Hematopoietic multipotent progenitor cell treated with erythropoietin and hydrocortisone succinate and interleukin-3 and kit ligand, for 6 days (in vitro differentiated cells): ENCODE results near the gene CTNS.

ENCODE experiments used
- DNase-seq: peaks from one replicate; pipeline ENCODE4 v3.0.0-alpha.2; 2015

Gene CTNS

DNA sequence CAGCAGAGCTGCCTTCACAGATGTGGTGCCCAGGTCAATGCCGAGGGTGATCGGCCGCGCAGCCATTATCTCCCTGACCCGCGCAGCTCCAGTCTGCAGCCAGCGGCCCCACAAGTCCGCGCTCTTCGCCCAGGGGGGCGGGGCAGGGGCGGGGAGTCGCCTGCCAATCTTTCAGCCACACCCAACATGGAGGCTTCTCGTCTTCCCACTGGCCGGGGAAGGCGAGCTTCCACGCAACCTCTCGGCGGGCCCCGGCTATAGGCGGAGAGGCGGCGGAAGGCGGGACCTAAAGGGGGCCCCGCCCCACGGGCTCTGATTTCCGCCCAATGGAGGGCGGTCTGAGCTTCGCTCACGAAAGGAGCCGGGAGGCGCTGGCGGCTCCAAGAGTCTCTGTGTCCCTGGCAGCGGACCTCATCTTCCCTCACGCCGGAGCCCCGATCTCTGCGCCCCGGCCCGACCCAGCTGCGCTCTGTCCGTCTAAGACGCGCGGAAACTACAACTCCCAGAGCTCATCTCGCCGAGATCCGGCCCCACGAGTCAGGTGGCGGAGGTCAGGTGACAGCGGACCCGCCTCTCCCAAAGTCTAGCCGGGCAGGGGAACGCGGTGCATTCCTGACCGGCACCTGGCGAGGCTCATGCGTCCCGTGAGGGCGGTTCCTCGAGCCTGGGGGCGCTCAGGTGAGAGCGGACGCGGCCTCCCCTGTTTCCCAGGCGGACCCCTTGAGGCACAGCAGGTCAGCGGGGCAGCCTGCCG is at the start of gene CTNS, which contains the start of gene SHPK:
CTNS (plus strand) TSS at position 607 of the 754 bp plus-strand sequence. CDS start 3,447 bp downstream, outside the sequence.
SHPK (minus strand) TSS at position 97 of the 754 bp plus-strand sequence; CDS start at position 66, 31 bp downstream.
- peak; percentile 99 for DNase-seq

DNA sequence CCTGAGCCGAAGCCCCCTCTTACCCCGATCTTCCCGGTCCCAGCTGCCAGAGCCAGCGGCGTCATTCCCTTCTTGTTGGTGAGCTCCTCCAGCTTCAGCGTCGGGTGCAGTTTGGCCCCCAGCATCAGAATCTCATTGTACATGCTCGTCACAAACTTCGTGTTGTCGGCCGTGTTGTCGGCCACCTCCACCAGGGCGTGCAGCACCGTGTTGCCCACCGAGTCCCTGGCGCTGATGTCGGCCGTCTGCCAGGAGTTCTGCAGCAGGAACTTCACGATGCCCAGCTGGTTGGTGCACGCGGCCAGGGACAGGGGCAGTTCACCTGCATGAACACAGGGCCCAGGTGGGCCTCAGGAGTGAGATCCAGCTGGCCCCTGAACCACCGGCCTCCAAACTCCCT is 46.8 kb upstream of the CTNS start:
- DNase-seq = no peak

DNA sequence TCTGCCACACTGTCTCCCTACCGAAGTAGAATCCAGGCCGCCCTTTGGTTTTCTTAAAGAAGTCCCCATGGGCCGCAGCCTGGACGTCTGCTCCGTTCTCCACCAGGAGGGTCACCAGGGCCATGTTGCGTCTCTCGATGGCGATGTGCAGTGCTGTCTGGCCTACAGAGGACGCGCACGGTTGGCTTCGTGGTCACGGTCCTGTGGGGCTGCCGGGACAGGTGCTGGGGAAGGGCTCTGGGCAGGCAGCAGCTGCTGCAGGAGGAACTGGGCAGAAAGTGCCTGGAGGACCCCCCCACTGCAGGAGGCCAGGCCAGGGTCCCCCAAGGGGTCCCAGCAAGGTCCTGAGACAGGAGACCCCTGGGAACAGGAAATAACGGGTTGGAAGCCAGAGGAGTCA is 46.3 kb upstream of the CTNS start:
- no peak for DNase-seq

DNA sequence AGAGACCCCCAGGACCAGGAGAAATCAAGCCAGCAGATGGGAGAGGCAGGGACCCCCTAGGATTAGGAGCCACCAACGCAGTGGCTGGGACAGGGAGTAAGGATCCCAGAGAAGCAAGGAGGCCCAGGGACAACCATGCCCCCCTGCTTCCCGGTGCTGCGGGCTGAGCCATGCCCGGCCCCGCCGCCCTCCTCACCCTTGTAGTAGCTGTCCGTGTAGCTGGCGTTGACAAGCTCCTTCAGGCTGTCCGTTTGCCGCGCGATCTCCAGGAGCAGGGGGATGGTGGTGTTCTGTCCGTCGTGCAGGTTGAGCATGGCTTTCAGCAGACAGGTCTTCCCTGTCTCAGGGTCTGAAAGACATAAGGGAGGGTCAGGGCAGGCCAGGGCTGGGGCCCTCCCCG is 45.8 kb upstream of the CTNS start:
- no peak for DNase-seq

DNA sequence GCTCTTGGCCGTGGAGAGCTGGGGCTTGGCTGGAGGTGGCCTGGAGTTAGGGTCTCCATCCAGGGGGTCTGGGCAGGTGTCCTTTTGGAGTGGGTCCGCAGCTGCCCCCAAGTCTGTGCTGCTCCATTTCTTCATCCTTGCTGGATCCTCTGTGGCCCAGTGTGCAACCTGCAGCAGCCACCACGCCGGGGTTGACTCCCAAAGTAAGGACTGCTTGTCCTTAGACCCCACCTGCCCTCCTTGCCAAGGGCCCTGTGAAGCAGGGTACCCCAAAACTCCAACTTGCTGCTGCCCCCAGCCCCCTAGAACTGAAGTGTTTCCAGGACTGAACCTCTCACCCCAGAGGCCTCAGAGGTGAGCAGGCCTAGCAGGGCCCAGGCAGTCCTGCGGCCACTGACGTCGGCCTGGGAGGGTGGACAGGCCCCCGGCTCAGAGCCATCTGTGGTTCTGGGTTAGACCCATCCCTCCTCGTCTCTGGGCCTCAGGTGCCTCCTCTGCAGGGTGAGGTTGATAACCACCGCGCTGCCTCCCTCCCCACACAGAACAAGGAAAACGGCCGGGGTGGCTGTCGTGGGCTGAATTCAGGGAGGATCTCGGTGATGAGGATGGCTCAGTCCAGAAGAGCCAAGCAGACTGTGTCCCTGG is 44.2 kb upstream of the CTNS start:
- DNase-seq = no peak

DNA sequence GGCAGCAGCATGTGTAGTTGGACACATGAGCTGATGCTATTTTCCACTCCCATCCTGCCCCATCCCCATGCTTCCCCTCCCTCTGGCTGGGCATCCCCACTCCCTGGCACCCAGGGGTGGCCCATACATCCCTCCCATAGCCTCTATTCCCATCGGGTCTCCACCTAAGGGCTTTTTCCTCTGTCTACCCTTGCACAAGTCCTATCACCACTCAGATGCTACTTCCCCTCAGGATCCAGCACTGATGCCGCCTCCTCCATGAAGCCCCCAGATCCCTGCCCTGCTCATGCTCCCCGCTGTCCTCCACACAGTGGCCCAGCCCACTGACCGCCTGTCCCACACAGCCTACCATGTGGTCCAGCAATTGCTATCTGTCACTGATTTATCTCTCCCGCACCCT is 43.2 kb upstream of the CTNS start:
- DNase-seq = no peak

DNA sequence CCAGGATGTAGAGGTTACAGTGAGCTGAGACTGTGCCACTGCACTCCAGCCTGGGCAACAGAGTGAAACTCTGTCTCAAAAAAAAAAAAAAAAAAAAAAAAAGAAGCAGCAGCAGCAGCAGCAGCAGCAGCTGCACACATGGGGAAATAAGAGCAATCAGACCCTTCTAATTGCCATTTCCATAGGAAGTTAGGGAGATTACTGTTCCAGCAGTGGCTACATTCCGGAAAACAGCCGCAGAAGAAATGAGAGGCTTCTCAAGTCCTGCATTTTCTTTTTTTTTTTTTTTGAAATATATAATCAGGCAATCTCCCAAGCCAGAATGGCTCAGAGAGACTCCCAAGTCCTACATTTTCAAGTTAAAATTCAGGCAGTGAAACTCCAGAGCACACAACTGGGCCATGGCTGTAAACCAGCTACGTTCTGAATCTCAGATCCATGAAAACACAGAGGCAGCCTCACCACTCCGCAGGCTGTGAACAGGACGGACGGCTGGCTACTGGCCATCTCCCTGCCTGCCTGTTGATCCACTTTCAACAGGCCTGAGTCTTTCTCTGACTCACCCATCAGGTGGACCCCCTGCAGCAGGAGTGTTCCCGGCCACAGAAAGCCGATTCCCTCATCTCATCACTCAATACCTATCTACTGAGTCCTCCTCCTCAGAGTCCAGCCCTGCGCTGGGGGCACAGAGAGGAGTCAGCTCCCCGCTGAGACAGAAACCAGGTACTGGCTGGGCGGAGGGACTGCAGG is 42.3 kb upstream of the CTNS start:
- no peak for DNase-seq

DNA sequence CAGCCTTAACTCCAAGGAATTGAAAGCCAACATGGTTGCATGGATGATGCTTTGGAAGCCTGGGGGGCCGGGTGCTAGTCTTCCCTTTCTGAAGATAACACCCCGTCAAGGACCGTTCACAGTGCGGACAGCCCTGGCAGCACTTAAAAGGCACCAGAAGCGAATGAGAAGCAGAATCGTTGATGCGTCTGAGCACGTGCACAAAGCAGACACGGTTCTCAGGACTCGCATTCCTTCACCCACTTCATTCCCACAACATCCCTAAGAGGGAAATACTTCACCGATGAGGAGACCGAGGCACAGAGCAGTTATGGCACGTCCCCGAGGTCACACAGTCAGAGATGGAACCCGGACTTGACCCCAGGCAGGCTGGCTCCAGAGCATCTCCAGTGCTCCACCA is 41.6 kb upstream of the CTNS start:
- no peak for DNase-seq

DNA sequence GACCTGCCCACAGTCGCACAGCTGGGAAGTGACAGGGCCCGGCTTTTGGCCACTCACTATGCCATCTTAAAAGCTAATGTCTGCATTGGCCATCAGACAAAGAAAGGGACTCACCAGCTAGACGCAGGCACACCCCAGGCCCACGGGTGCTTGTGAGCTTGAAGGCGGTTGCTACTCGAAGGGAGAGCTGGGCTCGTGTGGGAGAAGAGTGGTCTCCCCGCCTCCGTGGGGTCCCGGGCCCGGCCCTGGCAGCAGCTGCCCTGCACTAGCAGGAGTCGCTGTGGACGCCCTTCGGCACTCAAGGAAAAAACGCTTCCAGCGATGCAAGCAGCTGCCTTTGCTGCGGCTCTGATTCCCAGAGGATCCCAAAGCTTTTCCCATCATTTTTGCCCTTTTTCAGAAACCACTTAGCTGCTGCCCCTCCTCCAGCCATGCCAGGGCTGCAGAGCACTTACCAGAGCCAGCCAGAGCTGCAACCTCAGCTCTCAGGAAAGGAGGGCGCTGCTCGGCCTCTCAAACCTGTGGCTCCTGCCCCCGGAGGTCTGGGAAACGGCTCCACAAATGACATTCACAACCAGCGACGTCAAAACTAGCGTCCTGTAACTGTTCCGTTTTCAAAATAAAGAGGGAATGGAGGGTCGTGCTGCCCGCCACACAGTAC is 39.6 kb upstream of the CTNS start:
- DNase-seq = no peak

DNA sequence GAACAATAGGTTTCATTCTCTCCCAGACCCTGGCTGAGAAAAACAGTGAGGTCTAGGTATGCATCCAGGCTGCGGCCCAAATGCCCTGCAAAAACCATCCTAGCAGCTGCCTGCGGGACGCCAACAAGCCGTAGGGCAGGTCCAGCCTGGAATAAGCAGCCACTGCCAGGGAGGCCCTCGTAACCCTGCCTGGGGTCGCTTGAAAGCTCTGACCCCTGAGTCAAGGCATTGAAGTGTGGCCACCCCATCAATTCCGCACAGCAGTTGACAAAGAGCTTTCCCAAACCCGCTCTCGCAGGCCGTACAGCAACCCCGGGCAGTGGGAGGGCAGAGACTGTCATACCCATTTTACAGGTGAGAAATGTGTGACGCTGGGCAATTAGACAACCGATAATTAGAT is 38.5 kb upstream of the CTNS start:
- no peak for DNase-seq

DNA sequence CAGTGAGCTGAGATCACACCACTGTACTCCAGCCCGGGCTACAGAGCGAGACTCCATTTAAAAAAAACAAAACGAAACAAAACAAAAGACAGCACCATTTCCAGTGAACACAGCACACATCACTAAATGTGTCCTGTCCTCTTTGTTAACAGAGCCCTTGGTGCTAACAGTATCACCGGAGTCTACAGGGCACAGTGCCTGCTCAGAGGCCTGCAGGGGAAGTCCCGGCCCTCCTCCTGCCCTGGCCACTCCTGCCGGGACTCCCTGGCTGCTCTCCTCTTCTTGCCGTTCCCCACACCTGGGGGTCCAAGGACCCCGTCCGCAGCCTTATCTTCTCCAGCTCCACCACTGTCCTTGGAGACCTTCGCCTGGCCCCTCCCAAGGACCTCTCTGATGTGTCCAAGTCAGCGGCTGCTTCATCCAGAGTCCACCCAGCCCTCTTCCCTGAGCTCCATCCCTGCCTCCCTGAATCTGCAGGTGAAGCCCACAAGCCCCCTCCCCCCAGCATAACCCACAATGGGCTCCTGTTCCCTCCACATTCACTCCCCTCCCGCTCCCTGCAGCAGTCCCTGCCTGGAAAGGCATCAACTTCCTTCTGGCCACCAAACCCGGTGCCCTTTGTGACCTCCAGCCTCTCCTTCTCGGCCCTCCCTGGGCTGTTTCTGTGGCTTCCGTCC is 35.9 kb upstream of the CTNS start:
- DNase-seq = no peak

DNA sequence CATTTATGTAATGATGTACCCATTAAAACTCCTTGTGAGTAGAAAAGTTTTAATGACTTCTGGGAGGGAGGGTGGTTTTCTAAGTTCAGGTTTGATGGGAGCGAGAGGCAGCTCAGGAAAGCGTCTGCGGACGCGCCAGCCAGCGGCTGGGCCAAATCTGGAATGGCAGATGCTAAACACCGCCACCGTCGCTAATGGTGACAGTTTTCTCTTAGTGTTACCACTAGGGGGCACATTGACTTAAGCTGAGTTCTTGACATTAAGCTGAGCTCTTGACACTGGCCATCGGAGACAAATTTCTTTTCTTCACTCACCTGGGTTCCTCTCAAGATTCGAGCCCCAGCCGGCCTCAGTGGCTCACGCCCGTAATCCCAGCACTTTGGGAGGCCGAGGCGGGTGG is 34.1 kb upstream of the CTNS start:
- peak; percentile 88 for DNase-seq

DNA sequence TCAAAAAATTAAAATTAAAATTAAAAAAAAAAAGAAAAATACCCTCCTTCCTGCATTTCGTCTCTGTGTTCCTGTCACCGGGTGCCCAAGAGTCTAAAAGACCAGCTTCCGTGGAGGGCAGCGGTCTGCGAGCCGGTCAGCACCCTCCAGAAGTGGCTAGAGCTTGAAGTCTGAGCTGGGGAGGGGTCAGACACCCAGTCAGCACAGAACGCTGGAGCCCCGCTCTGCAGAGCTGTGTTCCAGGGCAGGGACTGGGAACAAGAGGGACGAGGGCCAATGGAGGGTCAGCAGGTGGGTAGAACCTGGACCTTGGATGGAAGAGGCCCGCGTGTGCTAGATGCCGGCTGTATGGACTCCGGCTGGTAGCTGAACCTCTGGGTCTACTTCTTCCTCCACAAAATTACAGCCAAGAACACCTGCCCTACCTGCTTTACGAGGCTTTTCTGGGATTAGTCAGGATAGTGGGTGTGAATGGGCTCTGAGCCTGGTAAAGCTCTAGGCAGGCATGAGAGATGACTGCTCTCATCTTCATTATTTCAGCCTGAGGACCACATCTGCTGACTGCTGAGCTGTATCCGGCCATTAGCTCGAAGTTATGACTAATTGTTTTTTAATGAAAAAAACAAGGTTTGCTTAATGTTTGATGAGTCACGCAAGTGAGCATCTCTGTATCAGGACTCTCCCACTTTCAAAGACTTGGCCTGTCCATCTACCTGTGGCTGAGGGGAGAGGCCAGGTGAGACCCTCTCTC is 33.3 kb upstream of the CTNS start:
- no peak for DNase-seq

DNA sequence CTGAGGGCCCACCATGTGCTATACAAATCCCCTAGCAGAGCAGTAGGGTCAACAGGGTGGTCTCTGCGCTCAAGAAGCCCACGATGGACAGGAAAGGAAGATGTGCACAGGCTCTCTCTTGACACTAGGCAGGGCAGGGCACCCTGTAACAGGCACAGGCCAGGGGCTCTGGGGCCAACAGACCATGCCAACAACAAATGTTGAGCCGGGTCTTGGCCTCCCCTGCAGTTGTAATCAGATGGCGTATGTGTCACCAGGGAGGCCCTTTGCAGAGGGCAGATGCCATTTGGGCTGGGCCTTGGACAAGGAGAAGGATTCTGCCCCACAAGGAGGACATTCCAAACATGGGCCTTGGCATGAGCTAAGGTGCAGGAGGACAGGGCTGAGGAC is 32.7 kb upstream of the CTNS start:
- no peak for DNase-seq

DNA sequence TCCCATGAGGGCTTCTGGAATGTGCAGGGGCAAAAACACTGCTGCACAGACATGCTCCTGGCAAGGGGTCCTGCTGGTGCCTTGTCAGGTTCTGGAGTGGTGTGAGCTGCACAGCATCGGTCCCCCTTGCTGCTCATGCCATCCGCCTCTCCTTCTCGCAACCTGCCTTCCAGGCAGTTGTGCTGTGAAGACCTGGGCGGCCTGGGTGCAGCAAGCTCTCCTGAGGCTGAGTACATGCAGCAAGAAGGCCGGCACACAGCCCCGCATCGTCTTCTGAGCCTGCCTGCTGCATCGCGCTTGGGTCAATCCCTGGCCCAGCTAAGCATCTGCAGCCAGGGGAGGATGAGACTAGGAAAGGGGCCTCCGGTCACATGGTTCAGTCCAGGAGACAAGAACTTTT is 26.9 kb upstream of the CTNS start:
- no peak for DNase-seq

DNA sequence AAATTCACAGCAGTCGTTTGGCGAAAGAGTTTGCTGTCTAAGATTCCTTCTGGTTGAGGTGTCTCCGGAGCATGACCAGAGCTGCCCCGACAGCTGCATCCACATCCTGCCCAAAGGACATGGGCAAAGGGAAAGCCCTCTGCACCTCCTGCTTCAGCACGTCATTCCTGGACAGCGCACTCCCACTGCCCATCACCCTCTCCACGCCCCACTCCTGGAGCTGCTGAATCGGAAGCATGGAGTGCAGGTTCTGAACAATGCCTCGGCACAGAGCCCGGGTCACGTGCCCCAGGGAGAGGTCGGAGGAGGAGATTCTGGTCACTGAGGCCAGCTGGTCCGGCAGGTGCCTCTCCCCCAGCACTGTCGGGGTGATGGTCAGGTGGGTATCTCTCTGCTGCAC is 26.0 kb upstream of the CTNS start:
- no peak for DNase-seq

DNA sequence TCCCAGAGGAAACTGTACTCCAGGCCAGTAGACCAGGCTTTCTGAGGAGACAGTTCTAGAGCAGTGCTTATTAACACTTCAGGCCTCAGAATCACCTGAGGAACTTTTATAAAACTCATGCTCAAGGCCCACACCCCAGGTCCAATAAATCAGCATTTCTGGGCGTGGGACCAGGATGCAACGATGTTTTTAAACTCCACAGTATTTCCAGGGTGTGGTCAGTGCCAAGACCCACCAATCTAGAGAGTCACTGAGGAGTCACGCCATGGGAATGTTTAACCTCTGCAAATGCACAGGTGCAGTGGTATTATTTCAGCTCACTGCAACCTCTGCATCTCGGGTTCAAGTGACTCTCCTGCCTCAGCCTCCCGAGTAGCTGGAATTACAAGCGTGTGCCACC is 23.4 kb upstream of the CTNS start:
- no peak for DNase-seq

DNA sequence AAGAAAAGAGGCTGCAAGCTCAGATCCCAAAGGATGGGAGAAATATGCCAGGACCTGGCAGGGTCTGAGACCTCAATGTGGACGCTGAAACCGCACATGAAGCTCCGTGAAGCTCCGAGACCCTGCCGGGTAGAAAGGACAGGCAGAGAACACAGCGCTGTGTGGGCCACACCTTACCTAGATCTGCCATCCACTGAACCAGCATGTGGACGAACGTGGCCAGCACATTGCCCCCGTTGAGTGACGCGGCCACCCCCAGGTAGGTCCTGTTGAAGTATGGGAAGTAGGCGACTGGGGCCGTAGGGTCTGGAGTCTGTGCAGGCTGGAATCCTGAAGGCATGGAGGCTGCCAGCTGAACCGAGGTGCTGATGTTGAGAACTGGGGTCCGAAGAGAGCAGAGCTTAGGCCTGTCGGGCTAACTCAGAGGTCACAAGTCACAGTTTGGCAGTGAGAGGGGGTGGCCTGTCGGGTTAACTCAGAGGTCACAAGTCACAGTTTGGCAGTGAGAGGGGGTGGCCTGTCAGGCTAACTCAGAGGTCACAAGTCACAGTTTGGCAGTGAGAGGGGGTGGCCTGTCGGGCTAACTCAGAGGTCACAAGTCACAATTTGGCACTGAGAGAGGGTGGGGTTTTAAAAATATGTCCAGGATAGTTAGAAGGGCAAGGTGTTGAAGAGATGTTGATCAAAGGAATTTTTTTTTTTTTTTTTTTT is 21.2 kb upstream of the CTNS start:
- no peak for DNase-seq

DNA sequence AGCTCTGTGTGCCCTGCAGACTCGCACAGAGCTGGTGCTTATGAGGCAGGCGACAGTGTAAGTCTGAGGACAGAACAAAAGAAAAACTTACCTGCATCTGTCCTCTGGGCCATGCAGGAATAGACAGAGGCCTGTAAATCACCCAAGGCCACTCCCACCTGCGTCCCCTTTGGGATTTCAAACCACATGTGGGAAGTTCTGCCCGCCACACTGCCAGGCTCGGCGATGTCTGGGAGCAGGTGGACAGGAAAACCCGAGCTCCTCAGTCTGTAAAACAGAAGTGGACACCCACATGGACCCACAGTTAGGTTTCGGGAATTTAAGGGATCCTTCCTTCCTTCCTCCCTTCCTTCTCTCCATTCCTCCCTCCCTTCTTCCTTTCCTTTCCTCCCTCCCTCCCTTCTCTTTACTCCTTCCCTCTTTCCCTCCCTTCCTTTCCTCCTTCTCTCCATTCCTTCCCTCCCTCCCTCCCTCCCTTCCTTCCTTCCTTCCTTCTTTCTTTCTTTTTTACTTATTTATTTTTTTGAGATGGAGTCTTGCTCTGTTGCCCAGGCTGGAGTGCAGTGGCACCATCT is 15.3 kb upstream of the CTNS start:
- no peak for DNase-seq

DNA sequence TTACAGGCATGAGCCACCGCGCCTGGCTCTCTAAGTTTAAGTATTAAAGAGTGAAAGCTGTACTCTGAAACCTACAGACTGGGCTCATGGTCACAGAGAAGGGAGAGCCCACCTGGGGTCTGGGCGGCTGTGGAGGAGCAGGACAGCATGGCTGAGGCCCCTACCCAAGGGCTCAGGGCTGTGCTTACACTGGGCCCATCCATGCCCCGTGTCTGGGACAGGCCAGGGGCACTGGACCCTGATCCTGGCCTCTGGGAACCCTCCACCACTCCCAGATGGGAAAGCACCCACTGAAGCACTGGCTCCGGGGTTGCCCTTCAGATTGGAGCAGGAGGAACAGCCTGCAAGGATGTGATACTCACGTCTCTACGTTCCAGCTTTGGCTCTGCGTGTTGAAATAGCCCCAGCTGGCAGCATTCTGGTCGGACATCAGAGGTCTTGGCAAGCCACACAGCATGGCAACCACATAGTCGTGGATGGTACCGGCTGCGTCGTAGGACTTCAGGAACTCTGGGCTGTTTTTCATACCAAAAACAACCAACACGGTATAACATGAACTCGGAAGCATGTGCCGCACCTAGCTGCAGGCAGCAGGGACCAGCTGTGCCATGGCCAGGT is 13.5 kb upstream of the CTNS start:
- DNase-seq = no peak
